ENCODE results near the gene RNASE13.

RNASE13 gene

DNA sequence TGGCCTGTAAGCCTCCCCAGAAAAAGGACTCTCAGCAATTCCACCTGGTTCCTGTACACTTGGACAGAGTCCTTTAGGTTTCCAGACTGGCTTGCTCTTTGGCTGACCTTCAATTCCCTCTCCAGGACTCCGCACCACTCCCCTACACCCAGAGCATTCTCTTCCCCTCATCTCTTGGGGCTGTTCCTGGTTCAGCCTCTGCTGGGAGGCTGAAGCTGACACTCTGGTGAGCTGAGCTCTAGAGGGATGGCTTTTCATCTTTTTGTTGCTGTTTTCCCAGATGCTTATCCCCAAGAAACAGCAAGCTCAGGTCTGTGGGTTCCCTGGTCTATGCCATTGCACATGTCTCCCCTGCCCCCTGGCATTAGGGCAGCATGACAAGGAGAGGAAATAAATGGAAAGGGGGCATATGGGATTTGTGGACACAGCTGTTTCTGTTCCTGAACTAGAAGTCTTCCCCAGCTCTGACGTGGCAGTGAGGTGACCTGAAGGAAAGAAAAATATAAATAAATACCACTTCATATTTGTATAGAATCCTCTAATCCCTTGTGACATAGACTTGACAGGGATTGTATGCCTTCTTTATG is 8.9 kb upstream of the RNASE13 start:
- TF ChIP-seq FOXP2 (optimal IDR thresholded peaks at IDR 0.05; ENCODE audit: borderline replicate concordance, extremely low read depth, extremely low read length, insufficient read depth): no peak
- TF ChIP-seq, protein P1, sequence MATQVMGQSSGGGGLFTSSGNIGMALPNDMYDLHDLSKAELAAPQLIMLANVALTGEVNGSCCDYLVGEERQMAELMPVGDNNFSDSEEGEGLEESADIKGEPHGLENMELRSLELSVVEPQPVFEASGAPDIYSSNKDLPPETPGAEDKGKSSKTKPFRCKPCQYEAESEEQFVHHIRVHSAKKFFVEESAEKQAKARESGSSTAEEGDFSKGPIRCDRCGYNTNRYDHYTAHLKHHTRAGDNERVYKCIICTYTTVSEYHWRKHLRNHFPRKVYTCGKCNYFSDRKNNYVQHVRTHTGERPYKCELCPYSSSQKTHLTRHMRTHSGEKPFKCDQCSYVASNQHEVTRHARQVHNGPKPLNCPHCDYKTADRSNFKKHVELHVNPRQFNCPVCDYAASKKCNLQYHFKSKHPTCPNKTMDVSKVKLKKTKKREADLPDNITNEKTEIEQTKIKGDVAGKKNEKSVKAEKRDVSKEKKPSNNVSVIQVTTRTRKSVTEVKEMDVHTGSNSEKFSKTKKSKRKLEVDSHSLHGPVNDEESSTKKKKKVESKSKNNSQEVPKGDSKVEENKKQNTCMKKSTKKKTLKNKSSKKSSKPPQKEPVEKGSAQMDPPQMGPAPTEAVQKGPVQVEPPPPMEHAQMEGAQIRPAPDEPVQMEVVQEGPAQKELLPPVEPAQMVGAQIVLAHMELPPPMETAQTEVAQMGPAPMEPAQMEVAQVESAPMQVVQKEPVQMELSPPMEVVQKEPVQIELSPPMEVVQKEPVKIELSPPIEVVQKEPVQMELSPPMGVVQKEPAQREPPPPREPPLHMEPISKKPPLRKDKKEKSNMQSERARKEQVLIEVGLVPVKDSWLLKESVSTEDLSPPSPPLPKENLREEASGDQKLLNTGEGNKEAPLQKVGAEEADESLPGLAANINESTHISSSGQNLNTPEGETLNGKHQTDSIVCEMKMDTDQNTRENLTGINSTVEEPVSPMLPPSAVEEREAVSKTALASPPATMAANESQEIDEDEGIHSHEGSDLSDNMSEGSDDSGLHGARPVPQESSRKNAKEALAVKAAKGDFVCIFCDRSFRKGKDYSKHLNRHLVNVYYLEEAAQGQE (IDR thresholded peaks at IDR 0.05; ENCODE audit: insufficient read depth in 1 of 2, low read depth in 2 of 2, low read length in 2 of 2): no peak
- no peak for TF ChIP-seq TAF1 (IDR thresholded peaks at IDR 0.05; ENCODE audit: borderline replicate concordance, insufficient read depth, low read length)

DNA sequence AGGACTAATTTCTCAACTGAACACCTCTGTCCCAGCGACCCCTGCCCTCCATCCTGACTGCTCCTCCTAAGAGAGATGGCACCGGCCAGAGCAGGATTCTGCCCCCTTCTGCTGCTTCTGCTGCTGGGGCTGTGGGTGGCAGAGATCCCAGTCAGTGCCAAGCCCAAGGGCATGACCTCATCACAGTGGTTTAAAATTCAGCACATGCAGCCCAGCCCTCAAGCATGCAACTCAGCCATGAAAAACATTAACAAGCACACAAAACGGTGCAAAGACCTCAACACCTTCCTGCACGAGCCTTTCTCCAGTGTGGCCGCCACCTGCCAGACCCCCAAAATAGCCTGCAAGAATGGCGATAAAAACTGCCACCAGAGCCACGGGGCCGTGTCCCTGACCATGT is 8.3 kb upstream of the RNASE13 start:
- no peak for TF ChIP-seq SIN3A (IDR thresholded peaks at IDR 0.05; ENCODE audit: borderline replicate concordance, insufficient read depth, low read length)
- TF ChIP-seq FOXP2 (optimal IDR thresholded peaks at IDR 0.05; ENCODE audit: borderline replicate concordance, extremely low read depth, extremely low read length, insufficient read depth): no peak
- TF ChIP-seq POLR2AphosphoS5 (IDR thresholded peaks at IDR 0.05; ENCODE audit: low read depth, low read length): no peak
- TF ChIP-seq, protein P1 (IDR thresholded peaks at IDR 0.05; ENCODE audit: insufficient read depth in 1 of 2, low read depth in 2 of 2, low read length in 2 of 2): no peak
- TF ChIP-seq TAF1 (IDR thresholded peaks at IDR 0.05; ENCODE audit: borderline replicate concordance, insufficient read depth, low read length): no peak

DNA sequence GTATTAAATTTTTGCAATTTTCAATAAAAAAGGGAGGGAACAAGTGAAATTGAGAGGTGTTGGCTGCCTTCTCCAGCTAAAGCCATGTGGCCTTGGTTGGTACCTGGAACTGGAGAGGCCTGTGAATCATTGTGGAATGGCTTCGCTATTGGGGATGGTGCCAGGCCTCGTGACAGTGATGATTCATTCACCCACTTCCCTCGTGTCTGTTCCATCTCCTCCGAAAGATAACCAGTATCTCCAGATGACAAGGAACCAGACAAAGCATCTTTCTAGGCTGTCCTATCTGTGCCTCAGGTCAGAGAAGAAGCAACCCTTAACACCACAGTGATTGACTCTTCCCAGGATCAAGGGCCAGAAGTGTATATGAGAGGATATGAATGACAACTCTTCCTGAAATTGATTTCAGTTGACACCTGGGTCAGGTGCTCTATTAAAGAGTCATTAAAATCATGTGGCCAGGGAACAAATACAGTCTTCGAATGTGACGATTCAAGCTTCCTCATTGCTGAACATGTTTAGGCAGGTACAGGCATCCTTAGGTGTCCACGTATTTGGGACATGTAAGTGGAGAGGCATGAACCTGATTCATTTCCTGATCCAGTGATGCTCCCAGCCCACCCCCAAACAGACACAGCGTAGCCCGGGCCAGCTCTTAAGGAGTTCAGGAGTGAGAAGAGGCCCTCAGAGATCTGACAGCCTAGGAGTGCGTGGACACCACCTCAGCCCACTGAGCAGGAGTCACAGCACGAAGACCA is 7.2 kb upstream of the RNASE13 start, which contains the start of gene RNASE7:
Gene RNASE7, plus strand, starts transcription at position 687 of the 758 bp plus-strand sequence. CDS start 631 bp downstream, outside the sequence.
- TF ChIP-seq FOXP2 (optimal IDR thresholded peaks at IDR 0.05; ENCODE audit: borderline replicate concordance, extremely low read depth, extremely low read length, insufficient read depth): no peak
- TF ChIP-seq SIN3A (IDR thresholded peaks at IDR 0.05; ENCODE audit: borderline replicate concordance, insufficient read depth, low read length): no peak
- no peak for TF ChIP-seq POLR2AphosphoS5 (IDR thresholded peaks at IDR 0.05; ENCODE audit: low read depth, low read length)
- TF ChIP-seq, protein P1 (IDR thresholded peaks at IDR 0.05; ENCODE audit: insufficient read depth in 1 of 2, low read depth in 2 of 2, low read length in 2 of 2): no peak
- no peak for TF ChIP-seq TAF1 (IDR thresholded peaks at IDR 0.05; ENCODE audit: borderline replicate concordance, insufficient read depth, low read length)

DNA sequence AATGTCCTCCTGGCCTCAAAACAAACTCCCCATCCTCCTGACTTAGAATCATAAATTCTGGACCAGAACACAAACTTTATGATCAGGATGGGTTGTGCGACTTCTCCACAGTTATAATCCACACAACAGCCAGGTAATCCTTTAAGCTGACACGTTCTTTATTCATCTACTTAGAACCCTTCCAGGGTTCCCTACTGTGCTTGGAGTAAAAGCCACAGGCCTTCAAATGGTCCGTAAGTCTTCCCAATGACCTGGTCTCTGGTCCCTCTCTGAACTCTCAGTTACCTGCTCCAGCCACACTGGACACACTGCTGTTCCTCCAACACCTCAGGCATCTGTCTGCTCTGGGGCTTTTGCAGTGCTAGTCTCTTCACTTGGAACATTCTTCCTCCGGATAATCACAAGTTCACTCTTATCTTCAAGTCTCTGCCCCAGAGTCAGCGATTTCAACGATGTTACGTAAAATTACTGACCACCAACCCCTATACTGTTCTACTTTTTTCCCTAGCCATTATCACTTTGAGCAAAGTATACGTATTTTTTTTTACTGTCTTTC is 5.8 kb upstream of the RNASE13 start:
- TF ChIP-seq TAF1 (IDR thresholded peaks at IDR 0.05; ENCODE audit: borderline replicate concordance, insufficient read depth, low read length) (no peak), SIN3A (IDR thresholded peaks at IDR 0.05; ENCODE audit: borderline replicate concordance, insufficient read depth, low read length) (no peak), POLR2AphosphoS5 (IDR thresholded peaks at IDR 0.05; ENCODE audit: low read depth, low read length) (no peak), FOXP2 (optimal IDR thresholded peaks at IDR 0.05; ENCODE audit: borderline replicate concordance, extremely low read depth, extremely low read length, insufficient read depth) (no peak)
- TF ChIP-seq, protein P1 (IDR thresholded peaks at IDR 0.05; ENCODE audit: insufficient read depth in 1 of 2, low read depth in 2 of 2, low read length in 2 of 2): no peak

Measured in PFSK-1 (cell line).